Activated T-cell treated with anti-CD3 and anti-CD28 coated beads for 48 hours (primary cell): Measurements from ENCODE around the gene LFNG.
"Not testable (repeated sequence)": the region's sequence is repeated elsewhere in the genome, so short reads cannot be mapped to it uniquely, and the experiment has no call there.

Experiments
- DNase-seq: peaks from one replicate; pipeline ENCODE4 v3.0.0-alpha.2; 2020; ENCODE audit warnings: low read depth

Gene LFNG

GRCh38 chr7:2545746-2546425 lies 26.3 kb downstream of the LFNG start:
- no peak for DNase-seq

- no peak for DNase-seq
Observed at GRCh38 chr7:2546776-2547586, 27.4 kb downstream of the LFNG start.

GRCh38 chr7:2551418-2551817 lies 31.8 kb downstream of the LFNG start:
- DNase-seq: no peak

- DNase-seq: no peak
Observed at GRCh38 chr7:2553108-2553507, 33.5 kb downstream of the LFNG start.

- DNase-seq: no peak
Observed at GRCh38 chr7:2553831-2554581, 34.4 kb downstream of the LFNG start.

- DNase-seq: no peak
Observed at GRCh38 chr7:2554661-2555111, 35.1 kb downstream of the LFNG start.

- DNase-seq: peak; percentile 94
Observed at GRCh38 chr7:2555121-2556052, 35.8 kb downstream of the LFNG start, which contains the start of gene BRAT1. Gene BRAT1, minus strand, starts transcription at chr7:2555524. Its CDS starts 1,093 bp downstream, at chr7:2554431.

- peak; percentile 93 for DNase-seq
Observed at GRCh38 chr7:2558629-2559282, 39.2 kb downstream of the LFNG start, which contains the start of gene IQCE. Gene IQCE, plus strand, starts transcription at chr7:2558979. Its CDS starts 203 bp downstream, at chr7:2559182.

GRCh38 chr7:2559283-2559950 lies 39.8 kb downstream of the LFNG start:
- peak; percentile 42 for DNase-seq

GRCh38 chr7:2563955-2564354 lies 44.4 kb downstream of the LFNG start:
- DNase-seq: not testable (repeated sequence)

GRCh38 chr7:2564970-2565540 lies 45.5 kb downstream of the LFNG start:
- DNase-seq: no peak

- DNase-seq: no peak
Observed at GRCh38 chr7:2566348-2566889, 46.8 kb downstream of the LFNG start.

- no peak for DNase-seq
Observed at GRCh38 chr7:2566890-2567678, 47.5 kb downstream of the LFNG start.

- DNase-seq: no peak
Observed at GRCh38 chr7:2567679-2568278, 48.2 kb downstream of the LFNG start.

- no peak for DNase-seq
Observed at GRCh38 chr7:2568521-2569223, 49.1 kb downstream of the LFNG start.

- no peak for DNase-seq
Observed at GRCh38 chr7:2569421-2569820, 49.8 kb downstream of the LFNG start.

GRCh38 chr7:2570021-2570420 lies 50.4 kb downstream of the LFNG start:
- DNase-seq: no peak

GRCh38 chr7:2571409-2571808 lies 51.8 kb downstream of the LFNG start:
- no peak for DNase-seq
